OCI-LY3 (cell line): ENCODE measurements around the gene PCNX1.

Source experiments
- EZH2phosphoT487 ChIP-seq: fragments of 200-600 bp; shearing (Covaris generic); IDR thresholded peaks from 2 replicates; pipeline ENCODE4 v1.6.1; 2018; ENCODE audit warnings: antibody characterized with exemption, mixed run types, low read depth
- TF ChIP-seq, protein P1 (sequence below): fragments of 200-600, 300-600 bp; sonication (generic); IDR thresholded peaks from 2 replicates; pipeline ENCODE4 v1.5.1; 2014; ENCODE audit warnings: antibody characterized with exemption, low read length, low read depth

DNA sequence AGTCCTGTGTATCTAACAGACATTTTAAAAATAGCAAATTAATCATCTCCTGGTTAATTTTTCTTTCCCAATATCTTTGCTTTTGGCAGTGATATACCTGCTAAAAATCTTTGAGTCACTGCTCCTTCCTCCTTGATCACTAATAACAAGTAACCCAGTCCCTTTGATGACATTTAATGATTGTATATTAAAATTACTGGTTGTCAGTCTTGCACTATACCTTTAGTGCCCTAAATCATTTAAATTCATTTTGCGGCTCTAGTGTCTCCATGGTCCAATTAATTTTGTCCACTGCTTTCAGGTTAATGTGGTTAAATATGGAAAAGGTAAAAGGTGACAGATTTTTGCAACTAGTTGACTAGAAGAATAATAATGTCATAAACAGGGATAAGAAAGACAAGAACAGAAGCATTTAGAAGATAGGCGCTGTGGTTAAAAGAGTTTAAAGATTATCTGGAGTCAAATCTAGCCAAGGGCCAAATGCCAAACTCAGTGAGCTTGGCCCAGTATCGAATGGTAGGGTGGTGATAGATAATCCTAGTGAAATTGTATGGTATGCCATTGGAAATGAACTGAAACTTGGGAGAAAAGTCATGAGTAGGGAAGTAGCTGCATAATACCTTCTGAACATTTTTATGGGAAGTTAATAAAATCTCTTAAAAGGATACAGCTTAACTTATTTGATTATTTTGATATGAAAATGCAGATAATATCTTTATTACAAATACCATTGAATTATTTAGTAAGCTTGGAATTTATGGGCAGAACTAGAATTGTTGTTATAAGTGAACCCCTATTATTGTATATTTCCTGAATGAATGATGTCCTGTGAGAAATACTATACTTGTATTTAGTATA is 115.0 kb downstream of the PCNX1 start:
- TF ChIP-seq, protein P1, sequence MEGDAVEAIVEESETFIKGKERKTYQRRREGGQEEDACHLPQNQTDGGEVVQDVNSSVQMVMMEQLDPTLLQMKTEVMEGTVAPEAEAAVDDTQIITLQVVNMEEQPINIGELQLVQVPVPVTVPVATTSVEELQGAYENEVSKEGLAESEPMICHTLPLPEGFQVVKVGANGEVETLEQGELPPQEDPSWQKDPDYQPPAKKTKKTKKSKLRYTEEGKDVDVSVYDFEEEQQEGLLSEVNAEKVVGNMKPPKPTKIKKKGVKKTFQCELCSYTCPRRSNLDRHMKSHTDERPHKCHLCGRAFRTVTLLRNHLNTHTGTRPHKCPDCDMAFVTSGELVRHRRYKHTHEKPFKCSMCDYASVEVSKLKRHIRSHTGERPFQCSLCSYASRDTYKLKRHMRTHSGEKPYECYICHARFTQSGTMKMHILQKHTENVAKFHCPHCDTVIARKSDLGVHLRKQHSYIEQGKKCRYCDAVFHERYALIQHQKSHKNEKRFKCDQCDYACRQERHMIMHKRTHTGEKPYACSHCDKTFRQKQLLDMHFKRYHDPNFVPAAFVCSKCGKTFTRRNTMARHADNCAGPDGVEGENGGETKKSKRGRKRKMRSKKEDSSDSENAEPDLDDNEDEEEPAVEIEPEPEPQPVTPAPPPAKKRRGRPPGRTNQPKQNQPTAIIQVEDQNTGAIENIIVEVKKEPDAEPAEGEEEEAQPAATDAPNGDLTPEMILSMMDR: no peak
- TF ChIP-seq EZH2phosphoT487: no peak
